RPMI8226 (cell line): Measurements from ENCODE around the gene PCNX3.
A peak's percentile ranks its signal among the peaks of the same experiment; 100 is the strongest.
"Not testable (repeated sequence)": the region's sequence is repeated elsewhere in the genome, so short reads cannot be mapped to it uniquely, and the experiment has no call there.

Source experiments
- DNase-seq: peaks from one replicate; pipeline ENCODE4 v3.0.0-alpha.2; 2015

PCNX3 gene

GRCh38 chr11:65657426-65657825 lies 41.9 kb downstream of the PCNX3 start:
- no peak for DNase-seq

DNA sequence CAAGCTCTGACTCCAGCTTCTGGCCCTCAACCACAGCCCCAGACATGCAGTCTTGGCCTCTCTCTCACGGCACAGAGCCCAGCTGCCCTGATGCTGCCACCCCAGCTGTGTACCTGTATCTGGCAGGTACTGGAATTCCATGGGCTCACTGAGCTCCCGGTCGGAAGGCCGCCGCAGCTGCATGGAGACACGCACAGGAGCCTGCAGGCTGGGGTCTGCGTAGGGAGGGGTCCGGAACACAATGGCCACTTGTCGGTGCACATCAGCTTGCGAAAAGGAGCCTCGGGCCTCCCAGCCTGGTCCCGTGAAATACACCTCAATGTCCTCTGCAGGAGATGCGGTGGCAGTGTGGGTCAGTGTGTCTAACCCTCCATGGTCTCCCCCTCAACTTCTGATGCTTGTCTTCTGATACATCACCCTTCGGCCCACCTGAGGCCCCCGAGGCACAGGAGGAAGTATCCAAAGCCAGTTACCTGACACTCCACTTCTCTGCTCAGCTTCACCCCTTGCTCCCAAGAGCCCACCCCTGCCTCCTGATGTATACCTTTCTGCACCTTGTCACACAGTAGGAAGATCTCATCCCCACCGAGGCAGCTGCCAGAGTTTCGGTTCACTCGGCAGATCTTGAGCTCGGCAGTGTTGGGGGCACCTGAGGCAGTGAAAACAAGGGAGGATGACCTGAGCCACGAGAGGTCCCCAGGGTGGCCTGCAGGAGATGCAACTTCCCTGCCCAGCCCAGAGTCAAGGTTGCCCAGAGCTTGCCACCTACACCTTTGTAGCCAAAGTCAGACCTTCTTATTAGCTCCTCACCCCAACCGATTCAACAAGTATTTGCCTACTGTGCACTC lies 42.8 kb downstream of the PCNX3 start:
- no peak for DNase-seq

GRCh38 chr11:65660038-65660437 lies 44.5 kb downstream of the PCNX3 start:
- no peak for DNase-seq

DNA sequence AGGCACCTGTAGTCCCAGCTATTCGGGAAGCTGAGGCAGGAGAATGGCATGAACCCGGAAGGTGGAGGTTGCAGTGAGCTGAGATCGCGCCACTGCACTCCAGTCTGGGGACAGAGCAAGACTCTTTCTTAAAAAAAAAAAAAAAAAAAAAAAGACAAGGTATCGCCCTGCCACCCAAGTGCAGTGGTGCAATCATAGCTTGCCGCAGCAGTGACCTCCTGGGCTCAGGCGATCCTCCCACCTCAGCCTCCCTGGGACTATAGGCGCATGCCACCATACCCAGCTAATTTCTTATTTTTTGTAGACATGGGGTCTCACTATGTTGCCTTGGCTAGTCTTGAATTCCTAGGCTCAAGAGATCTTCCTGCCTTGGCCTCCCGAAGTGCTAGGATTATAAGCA lies 45.3 kb downstream of the PCNX3 start:
- DNase-seq, result not testable (repeated sequence)

- no peak for DNase-seq
These were observed 46.1 kb downstream of the PCNX3 start for GRCh38 chr11:65661599-65662246.

GRCh38 chr11:65662247-65662798 lies 46.7 kb downstream of the PCNX3 start:
- DNase-seq, result no peak

GRCh38 chr11:65662799-65663638 lies 47.4 kb downstream of the PCNX3 start, which contains the start of gene RELA:
Gene RELA, minus strand, starts transcription at chr11:65662916. Its CDS starts 84 bp downstream, at chr11:65662832.
- peak; percentile 96 for DNase-seq

DNA sequence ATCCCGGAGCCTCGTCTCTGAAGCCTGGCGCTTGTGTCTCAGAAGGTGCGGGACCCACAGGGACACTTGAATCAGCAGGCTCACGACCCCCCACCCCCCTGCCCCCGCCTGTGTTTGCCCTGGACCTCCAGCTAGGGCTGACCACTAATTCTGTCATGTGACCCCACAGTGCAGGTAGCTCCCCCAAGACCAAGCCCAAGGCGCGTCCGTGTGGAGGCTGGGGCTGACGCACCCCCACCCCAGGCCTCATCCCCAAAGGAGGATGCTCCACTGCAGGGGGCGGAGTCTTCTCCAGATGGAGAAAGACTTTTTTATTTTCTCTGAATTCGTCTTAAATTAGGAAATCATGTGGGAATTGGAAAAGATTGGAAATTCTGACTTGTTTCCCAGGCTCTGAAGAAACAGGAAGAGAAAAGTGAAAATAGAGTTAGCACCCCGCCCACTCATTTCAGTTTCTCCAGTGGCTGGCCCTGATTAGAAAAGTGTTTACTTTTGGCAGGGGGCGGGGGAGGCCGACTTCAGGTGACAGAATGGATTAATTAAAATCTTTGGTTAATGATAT lies 48.1 kb downstream of the PCNX3 start:
- DNase-seq, result peak; percentile 57

- no peak for DNase-seq
These were observed 56.7 kb downstream of the PCNX3 start for GRCh38 chr11:65672180-65672860.

GRCh38 chr11:65672982-65673381 lies 57.4 kb downstream of the PCNX3 start:
- DNase-seq, result no peak

- DNase-seq, result no peak
These were observed 64.7 kb downstream of the PCNX3 start for GRCh38 chr11:65680192-65680743.

- DNase-seq, result not testable (repeated sequence)
These were observed 67.9 kb downstream of the PCNX3 start for GRCh38 chr11:65683480-65683879.

DNA sequence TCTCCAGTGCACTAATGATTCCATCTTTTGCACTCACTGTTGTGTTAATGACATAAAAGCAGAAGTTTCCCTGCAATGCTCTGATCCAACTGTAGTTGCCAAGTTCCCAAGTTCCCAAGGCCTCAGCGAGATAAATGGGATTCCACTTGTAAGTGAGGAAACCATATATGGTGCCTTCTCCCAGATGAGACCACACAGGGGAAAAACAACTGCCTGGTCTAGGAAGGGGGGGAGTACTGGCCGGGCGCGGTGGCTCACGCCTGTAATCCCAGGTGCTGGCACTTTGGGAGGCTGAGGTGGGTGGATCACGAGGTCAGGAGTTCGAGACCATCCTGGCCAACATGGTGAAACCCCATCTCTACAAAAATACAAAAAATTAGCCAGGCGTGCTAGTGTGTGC lies 70.4 kb downstream of the PCNX3 start:
- DNase-seq, result no peak
